GM12878 (cell line): Measurements from ENCODE around the gene AMMECR1. TPM values are rescaled to one million over a fixed set of nuclear protein-coding genes. Genes with fewer than 3 reads are reported as not detected.

ENCODE experiments used
- ATAC-seq: fragments of 200-7000 bp; cut with Tn5 transposase; 3 replicates; pipeline ENCODE4 v1.9.1; 2020; ENCODE audit warnings: mild to moderate bottlenecking, moderate library complexity
- BruUV-seq: library from RNA; stranded (reverse); fragments of 400-500 nt; replicated peaks from 2 replicates; lab custom pipeline; 2021; lab: Mats Ljungman, UMichigan
- CTCF ChIA-PET: fragments of 300-600 bp; sonication (Branson Sonifier 250); formaldehyde crosslinking; extraction: SDS; loops from one replicate; lab custom pipeline; 2021; ENCODE audit warnings: inconsistent platforms; lab: Yijun Ruan, JAX
- POLR2A ChIA-PET: fragments of 350-600 bp; formaldehyde crosslinking; extraction: SDS; loops from one replicate; lab custom pipeline; 2021; ENCODE audit warnings: inconsistent platforms; lab: Charles Lee
- RAD21 ChIA-PET: fragments of 300-600 bp; sonication (Branson Sonifier 250); formaldehyde crosslinking; loops from one replicate; lab custom pipeline; 2023; ENCODE audit warnings: antibody characterized with exemption; ENCODE audit not compliant: unreplicated experiment; lab: Charles Lee
- SMC1A ChIA-PET: fragments of 300-600 bp; sonication (Branson Sonifier 250); formaldehyde crosslinking; loops from one replicate; lab custom pipeline; 2023; ENCODE audit not compliant: unreplicated experiment, uncharacterized antibody; lab: Charles Lee
- DNase-seq: peaks from one replicate; pipeline ENCODE4 v3.0.0-alpha.2; 2011; ENCODE audit warnings: low read depth, low spot score
- FAIRE-seq: peaks from 3 replicates; lab custom pipeline; 2011; peaks lifted over from hg19 to GRCh38; lab: Jason Lieb, UNC
- H2AFZ ChIP-seq: 2 replicates; pipeline ENCODE4 v1.6.0; 2011; ENCODE audit warnings: low read depth, low read length, control low read depth; ENCODE audit not compliant: control insufficient read depth
- H3K27ac ChIP-seq: 2 replicates; pipeline ENCODE4 v1.5.1; 2011; ENCODE audit warnings: control low read depth; ENCODE audit not compliant: control insufficient read depth, insufficient read depth
- H3K27me3 ChIP-seq, 2 experiments: replicated peaks in 1 of 2; 2 replicates each; pipeline versions ENCODE4 v1.6.0 to v1.6.1; 2011; ENCODE audit warnings: low read length in 1 of 2; ENCODE audit not compliant: control insufficient read depth in 2 of 2, insufficient read depth in 2 of 2
- H3K36me3 ChIP-seq, 2 experiments: 2 replicates each; pipeline ENCODE4 v1.5.1; 2011; ENCODE audit warnings: low read length in 1 of 2; ENCODE audit not compliant: control insufficient read depth in 2 of 2, insufficient read depth in 2 of 2
- H3K4me1 ChIP-seq: 2 replicates; pipeline ENCODE4 v1.6.1; 2011; ENCODE audit warnings: mild to moderate bottlenecking, low read length, moderate library complexity, mixed read lengths; ENCODE audit not compliant: control insufficient read depth, insufficient read depth
- H3K4me2 ChIP-seq: 2 replicates; pipeline ENCODE4 v1.6.0; 2011; ENCODE audit warnings: control low read depth; ENCODE audit not compliant: control insufficient read depth, insufficient read depth
- H3K4me3 ChIP-seq: fragments of 200-600 bp; sonication (generic); 2 replicates; pipeline ENCODE4 v1.5.1; 2016
- H3K79me2 ChIP-seq: 2 replicates; pipeline ENCODE4 v1.6.0; 2011; ENCODE audit warnings: low read length; ENCODE audit not compliant: control insufficient read depth, insufficient read depth
- H3K9ac ChIP-seq: 2 replicates; pipeline ENCODE4 v1.8.0; 2011; ENCODE audit warnings: low read length, control low read depth, mixed read lengths; ENCODE audit not compliant: control insufficient read depth, insufficient read depth
- H3K9me3 ChIP-seq: replicated peaks from 3 replicates; pipeline ENCODE4 v1.5.1; 2011; ENCODE audit warnings: mild to moderate bottlenecking, low read length; ENCODE audit not compliant: control insufficient read depth, insufficient read depth
- H4K20me1 ChIP-seq: 2 replicates; pipeline ENCODE4 v1.6.0; 2011; ENCODE audit not compliant: control insufficient read depth, insufficient read depth
- BMI1 ChIP-seq: fragments of 450-650 bp; IDR thresholded peaks from 2 replicates; pipeline ENCODE4 v1.6.1; 2016; ENCODE audit warnings: mild to moderate bottlenecking, moderate library complexity, borderline replicate concordance
- BRCA1 ChIP-seq: IDR thresholded peaks from 2 replicates; pipeline ENCODE4 v1.6.1; 2011; ENCODE audit warnings: low read depth, low read length, improper control_type of control experiment
- CEBPB ChIP-seq, 2 experiments: fragments of 150-350 bp in 1 of 2; IDR thresholded peaks; 2 replicates each; pipeline ENCODE4 v1.6.1; 2012 to 2014; ENCODE audit warnings: low read depth in 2 of 2, low read length in 2 of 2, borderline replicate concordance in 1 of 2, inconsistent platforms in 1 of 2
- EGR1 ChIP-seq, 2 experiments: IDR thresholded peaks; 1 replicate in 1 of 2; 2 replicates in 1 of 2; pipeline ENCODE4 v1.6.1; 2011 to 2012; ENCODE audit warnings: low read depth in 2 of 2, low read length in 2 of 2, borderline replicate concordance in 1 of 2, mild to moderate bottlenecking in 1 of 2, moderate library complexity in 1 of 2
- ETV6 ChIP-seq, 2 experiments: fragments of 450-650 bp in 1 of 2; IDR thresholded peaks in 1 of 2; conservative IDR thresholded peaks in 1 of 2; 2 replicates each; pipeline ENCODE4 v1.6.1; 2014; ENCODE audit warnings: antibody characterized with exemption in 1 of 2, borderline replicate concordance in 1 of 2, low read depth in 1 of 2, mild to moderate bottlenecking in 1 of 2, moderate library complexity in 1 of 2
- GATAD2B ChIP-seq: fragments of 450-650 bp; conservative IDR thresholded peaks from 2 replicates; pipeline ENCODE4 v1.6.1; 2017; ENCODE audit warnings: low read depth, mild to moderate bottlenecking, moderate library complexity
- HDAC2 ChIP-seq: fragments of 200-600 bp; sonication (generic); IDR thresholded peaks from 2 replicates; pipeline ENCODE4 v1.6.1; 2017
- HDGF ChIP-seq: fragments of 450-650 bp; IDR thresholded peaks from 2 replicates; pipeline ENCODE4 v1.6.1; 2016; ENCODE audit warnings: antibody characterized with exemption
- MYC ChIP-seq: IDR thresholded peaks from 2 replicates; pipeline ENCODE4 v1.6.1; 2011; ENCODE audit warnings: mild to moderate bottlenecking, low read length, moderate library complexity, inconsistent platforms; ENCODE audit not compliant: insufficient read depth, insufficient replicate concordance, insufficient read length, severe bottlenecking
- NR2C1 ChIP-seq: fragments of 450-650 bp; IDR thresholded peaks from 2 replicates; pipeline ENCODE4 v1.6.1; 2017; ENCODE audit warnings: antibody characterized with exemption, mild to moderate bottlenecking, moderate library complexity
- NR2F1 ChIP-seq: fragments of 450-650 bp; conservative IDR thresholded peaks from 2 replicates; pipeline ENCODE4 v1.6.1; 2017; ENCODE audit warnings: mild to moderate bottlenecking
- RELA ChIP-seq: fragments of 450-650 bp; IDR thresholded peaks from 2 replicates; pipeline ENCODE4 v1.8.0; 2014; ENCODE audit warnings: borderline replicate concordance; ENCODE audit not compliant: partially characterized antibody
- RELB ChIP-seq: fragments of 450-650 bp; IDR thresholded peaks from 2 replicates; pipeline ENCODE4 v1.6.1; 2017; ENCODE audit warnings: low read depth, mild to moderate bottlenecking, moderate library complexity
- SREBF1 ChIP-seq: IDR thresholded peaks from 2 replicates; pipeline ENCODE4 v1.6.1; 2012; ENCODE audit warnings: mild to moderate bottlenecking, low read length
- SUPT20H ChIP-seq: IDR thresholded peaks from 2 replicates; pipeline ENCODE4 v1.6.1; 2011; ENCODE audit warnings: low read depth, mild to moderate bottlenecking, low read length, moderate library complexity, borderline replicate concordance; ENCODE audit not compliant: control insufficient read depth
- WRNIP1 ChIP-seq: IDR thresholded peaks from 2 replicates; pipeline ENCODE4 v1.6.1; 2011; ENCODE audit warnings: low read depth, low read length, improper control_type of control experiment, borderline replicate concordance
- ZNF622 ChIP-seq: fragments of 450-650 bp; IDR thresholded peaks from 2 replicates; pipeline ENCODE4 v1.6.1; 2017; ENCODE audit warnings: mild to moderate bottlenecking, inconsistent platforms
- in situ Hi-C: fragments of 300-500 bp; cut with MboI; formaldehyde crosslinking; loops from 9 replicates; pipeline ENCODE4 v1.14.3; 2018; ENCODE audit warnings: mixed read lengths
- intact Hi-C: fragments of 100-400 bp; cut with micrococcal nuclease; formaldehyde crosslinking; loops from one replicate; pipeline ENCODE4 v1.14.2; 2022; ENCODE audit not compliant: unreplicated experiment
- polyA plus RNA-seq, 11 experiments: library from polyadenylated mRNA; depleted of rRNA in 4 of 11; unstranded in 6 of 11; stranded (reverse) in 5 of 11; fragments of >200 nt; fragmentation: Nextera tagmentation in 4 of 11; fragmentation: Illumina TruSeq in 1 of 11; extraction: Ambion mirVana in 4 of 11; extraction: Trizol in 1 of 11; gene quantifications; 1 replicate in 1 of 11; 2 replicates in 10 of 11; pipeline versions ENCODE4 v1.2.1 to v1.2.3, GENCODE V29; 2011 to 2016; ENCODE audit warnings: inconsistent platforms in 2 of 11, missing spikeins in 2 of 11, low read depth in 1 of 11
- total RNA-seq, 4 experiments: library from RNA; depleted of rRNA in 3 of 4; stranded (reverse); fragments of >200 nt in 3 of 4; fragmentation: Illumina TruSeq in 1 of 4; extraction: Trizol in 1 of 4; gene quantifications; 2 replicates each; pipeline versions ENCODE4 v1.2.1 to v1.2.3, GENCODE V29; 2013 to 2021
- TF ChIP-seq, protein P1 (sequence below): fragments of 450-650 bp; conservative IDR thresholded peaks from 2 replicates; pipeline ENCODE4 v1.6.1; 2017; ENCODE audit warnings: mild to moderate bottlenecking, moderate library complexity
- TF ChIP-seq, protein P2 (sequence below): fragments of 450-650 bp; IDR thresholded peaks from 2 replicates; pipeline ENCODE4 v1.6.1; 2014; ENCODE audit warnings: mild to moderate bottlenecking

Gene AMMECR1
- total and polyA plus RNA-seq, 10 of the 15 experiments (the other 5 are each of a cell fraction or from before 2014, with no cell fraction given), result 4.9 to 25.6 (median 10.7) TPM

DNA sequence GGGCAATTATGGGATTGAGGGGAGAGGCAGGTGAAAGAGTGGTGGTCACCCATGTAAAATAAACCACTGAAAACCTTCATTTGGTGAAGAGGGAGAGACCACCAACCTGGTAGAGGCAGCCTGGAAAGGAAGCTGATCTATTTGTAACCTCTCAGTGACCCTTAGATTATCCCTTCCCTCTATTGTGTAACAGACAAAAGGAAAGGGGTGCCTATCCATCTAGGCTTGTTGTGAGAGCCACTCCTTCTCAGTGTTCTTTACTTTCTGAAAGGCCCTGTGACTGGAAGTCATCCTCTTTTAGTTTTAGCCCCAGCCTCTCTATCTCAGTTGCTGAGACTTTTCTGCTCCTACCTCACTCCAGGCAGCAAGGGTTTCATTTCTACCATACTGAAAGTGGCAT is 172.6 kb downstream of the AMMECR1 start:
- Histone ChIP-seq H3K27ac (no peak overlapping the region), H3K4me3 (no peak overlapping the region), H4K20me1 (peaks cover 4% of the 10 kb centered on the region; the same call in 1 of the 2 replicates), H3K36me3 (peaks cover 0 to 4% of the 10 kb centered on the region in 2 experiments; a peak in 1 of 4 replicates), H3K4me1 (no peaks in the 10 kb centered on the region), H3K79me2 (no peaks in the 10 kb centered on the region), H3K4me2 (no peak overlapping the region), H2AFZ (no peak overlapping the region), H3K27me3 (no peaks in the 10 kb centered on the region), H3K9me3 (no peaks in the 10 kb centered on the region), H3K9ac (no peak overlapping the region)
- intact Hi-C loops (loop anchor here (10.0 kb wide), 1 partner anchor 141 kb away; the partner anchor contains the start of gene TMEM164), in situ Hi-C loops (no loop called here)
- no TSS peak for BruUV-seq
- POLR2A ChIA-PET, result no interaction called here
- RAD21 ChIA-PET, result interaction anchor here (0.7 to 3.3 kb wide), 8 partner anchors 12 to 265 kb away, joined by 3 to 27 read pairs (median 5); partner anchors contain the start of gene TMEM164
- SMC1A ChIA-PET, result interaction anchor here (0.7 to 4.2 kb wide), 4 partner anchors 15 to 702 kb away, joined by 3 to 31 read pairs (median 4); no protein-coding TSS in a partner anchor
- CTCF ChIA-PET, result interaction anchor here (0.6 to 4.5 kb wide), 15 partner anchors 10 to 264 kb away, joined by 3 to 121 read pairs (median 6); partner anchors contain the start of gene TMEM164
- ATAC-seq, result no peak
- DNase-seq, result no peak
- FAIRE-seq, result no peak
- TF ChIP-seq ZNF622 (no peak), BMI1 (no peak), SREBF1 (no peak), HDGF (no peak), NR2C1 (no peak), GATAD2B (no peak), SUPT20H (no peak), HDAC2 (no peak), BRCA1 (no peak), RELA (no peak), MYC (no peak), NR2F1 (no peak), WRNIP1 (no peak), EGR1 (IDR thresholded peaks at IDR 0.05; ENCODE audit: borderline replicate concordance in 1 of 2, low read depth in 2 of 2, low read length in 2 of 2) (no peak), ETV6 (conservative IDR thresholded peaks at IDR 0.05 in 1 of 2, IDR thresholded peaks at IDR 0.05 in 1 of 2; ENCODE audit: borderline replicate concordance in 1 of 2, low read depth in 1 of 2) (no peak), RELB (no peak), CEBPB (IDR thresholded peaks at IDR 0.05; ENCODE audit: borderline replicate concordance in 1 of 2, low read depth in 2 of 2, low read length in 2 of 2) (no peak)
- TF ChIP-seq, protein P1, sequence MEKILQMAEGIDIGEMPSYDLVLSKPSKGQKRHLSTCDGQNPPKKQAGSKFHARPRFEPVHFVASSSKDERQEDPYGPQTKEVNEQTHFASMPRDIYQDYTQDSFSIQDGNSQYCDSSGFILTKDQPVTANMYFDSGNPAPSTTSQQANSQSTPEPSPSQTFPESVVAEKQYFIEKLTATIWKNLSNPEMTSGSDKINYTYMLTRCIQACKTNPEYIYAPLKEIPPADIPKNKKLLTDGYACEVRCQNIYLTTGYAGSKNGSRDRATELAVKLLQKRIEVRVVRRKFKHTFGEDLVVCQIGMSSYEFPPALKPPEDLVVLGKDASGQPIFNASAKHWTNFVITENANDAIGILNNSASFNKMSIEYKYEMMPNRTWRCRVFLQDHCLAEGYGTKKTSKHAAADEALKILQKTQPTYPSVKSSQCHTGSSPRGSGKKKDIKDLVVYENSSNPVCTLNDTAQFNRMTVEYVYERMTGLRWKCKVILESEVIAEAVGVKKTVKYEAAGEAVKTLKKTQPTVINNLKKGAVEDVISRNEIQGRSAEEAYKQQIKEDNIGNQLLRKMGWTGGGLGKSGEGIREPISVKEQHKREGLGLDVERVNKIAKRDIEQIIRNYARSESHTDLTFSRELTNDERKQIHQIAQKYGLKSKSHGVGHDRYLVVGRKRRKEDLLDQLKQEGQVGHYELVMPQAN, result no peak
- TF ChIP-seq, protein P2, sequence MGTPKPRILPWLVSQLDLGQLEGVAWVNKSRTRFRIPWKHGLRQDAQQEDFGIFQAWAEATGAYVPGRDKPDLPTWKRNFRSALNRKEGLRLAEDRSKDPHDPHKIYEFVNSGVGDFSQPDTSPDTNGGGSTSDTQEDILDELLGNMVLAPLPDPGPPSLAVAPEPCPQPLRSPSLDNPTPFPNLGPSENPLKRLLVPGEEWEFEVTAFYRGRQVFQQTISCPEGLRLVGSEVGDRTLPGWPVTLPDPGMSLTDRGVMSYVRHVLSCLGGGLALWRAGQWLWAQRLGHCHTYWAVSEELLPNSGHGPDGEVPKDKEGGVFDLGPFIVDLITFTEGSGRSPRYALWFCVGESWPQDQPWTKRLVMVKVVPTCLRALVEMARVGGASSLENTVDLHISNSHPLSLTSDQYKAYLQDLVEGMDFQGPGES, result no peak
